ENCODE results near the gene P2RX1.
A peak's percentile ranks its signal among the peaks of the same experiment; 100 is the strongest.

The P2RX1 gene

GRCh38 chr17:3925684-3926485 lies 9.6 kb upstream of the P2RX1 start:
- no peak for DNase-seq (ENCODE audit: low read depth in 2 of 2)

GRCh38 chr17:3924512-3925350 lies 8.5 kb upstream of the P2RX1 start:
- no peak for DNase-seq (ENCODE audit: low read depth in 2 of 2)

GRCh38 chr17:3923466-3924190 lies 7.4 kb upstream of the P2RX1 start:
- no peak for DNase-seq (ENCODE audit: low read depth in 2 of 2)

- DNase-seq (ENCODE audit: low read depth in 2 of 2), result no peak
Observed at GRCh38 chr17:3922765-3923164, 6.5 kb upstream of the P2RX1 start.

GRCh38 chr17:3921502-3922319 lies 5.4 kb upstream of the P2RX1 start:
- no peak for DNase-seq (ENCODE audit: low read depth in 2 of 2)

GRCh38 chr17:3921006-3921405 lies 4.7 kb upstream of the P2RX1 start:
- DNase-seq (ENCODE audit: low read depth in 2 of 2), result no peak

GRCh38 chr17:3919123-3919624 lies 2.9 kb upstream of the P2RX1 start:
- DNase-seq (ENCODE audit: low read depth in 2 of 2), result no peak

- no peak for DNase-seq (ENCODE audit: low read depth in 2 of 2)
Observed at GRCh38 chr17:3918372-3919122, 2.3 kb upstream of the P2RX1 start.

- no peak for DNase-seq (ENCODE audit: low read depth in 2 of 2)
Observed at GRCh38 chr17:3917391-3917931, 1.2 kb upstream of the P2RX1 start.

GRCh38 chr17:3916825-3917224 lies 560 bp upstream of the P2RX1 start:
- DNase-seq (ENCODE audit: low read depth in 2 of 2), result no peak

GRCh38 chr17:3915581-3915994 lies 677 bp downstream of the P2RX1 start:
- DNase-seq (ENCODE audit: low read depth in 2 of 2), result no peak

- DNase-seq (ENCODE audit: low read depth in 2 of 2), result no peak
Observed at GRCh38 chr17:3914312-3914670, 2.0 kb downstream of the P2RX1 start.

- peak; percentile 68 to 78 for DNase-seq (ENCODE audit: low read depth in 2 of 2)
Observed at GRCh38 chr17:3913531-3914311, 2.5 kb downstream of the P2RX1 start.

- no peak for DNase-seq (ENCODE audit: low read depth in 2 of 2)
Observed at GRCh38 chr17:3912827-3913226, 3.4 kb downstream of the P2RX1 start.

- DNase-seq (ENCODE audit: low read depth in 2 of 2), result peak; percentile 44 to 56
Observed at GRCh38 chr17:3911271-3912053, 4.8 kb downstream of the P2RX1 start.

- DNase-seq (ENCODE audit: low read depth in 2 of 2), result no peak
Observed at GRCh38 chr17:3910420-3911270, 5.6 kb downstream of the P2RX1 start.

- no peak for DNase-seq (ENCODE audit: low read depth in 2 of 2)
Observed at GRCh38 chr17:3909257-3909656, 7.0 kb downstream of the P2RX1 start.
